WTC11 (cell line): ENCODE measurements around the gene DPEP2.

Source experiments
- NFATC4 ChIP-seq: fragments of 250-450 bp; sonication (Bioruptor Pico); IDR thresholded peaks from 2 replicates; pipeline ENCODE4 v1.9.0; 2021; ENCODE audit warnings: mild to moderate bottlenecking
- PRRX2 ChIP-seq: fragments of 250-450 bp; sonication (Bioruptor Pico); IDR thresholded peaks from 2 replicates; pipeline ENCODE4 v1.8.0; 2021; ENCODE audit warnings: mild to moderate bottlenecking
- TEAD4 ChIP-seq: sonication (generic); formaldehyde crosslinking; IDR thresholded peaks from 2 replicates; pipeline ENCODE4 v1.8.0; 2022; ENCODE audit warnings: mild to moderate bottlenecking, missing genetic modification reagents
- ZNF138 ChIP-seq: sonication (generic); formaldehyde crosslinking; conservative IDR thresholded peaks from 2 replicates; pipeline ENCODE4 v1.8.1; 2022; ENCODE audit warnings: mild to moderate bottlenecking, moderate library complexity, missing genetic modification reagents
- TF ChIP-seq, protein P1 (sequence below): fragments of 200-600 bp; IDR thresholded peaks from 2 replicates; pipeline ENCODE4 v1.8.0; 2022; ENCODE audit warnings: antibody characterized with exemption
- TF ChIP-seq, protein P2 (sequence below): sonication (generic); formaldehyde crosslinking; IDR thresholded peaks from 2 replicates; pipeline ENCODE4 v1.8.1; 2023; ENCODE audit warnings: mild to moderate bottlenecking, missing genetic modification reagents
- TF ChIP-seq, protein P3 (sequence below): sonication (generic); formaldehyde crosslinking; IDR thresholded peaks from 2 replicates; pipeline ENCODE4 v1.8.1; 2022; ENCODE audit warnings: mild to moderate bottlenecking, moderate library complexity, missing genetic modification reagents

DNA sequence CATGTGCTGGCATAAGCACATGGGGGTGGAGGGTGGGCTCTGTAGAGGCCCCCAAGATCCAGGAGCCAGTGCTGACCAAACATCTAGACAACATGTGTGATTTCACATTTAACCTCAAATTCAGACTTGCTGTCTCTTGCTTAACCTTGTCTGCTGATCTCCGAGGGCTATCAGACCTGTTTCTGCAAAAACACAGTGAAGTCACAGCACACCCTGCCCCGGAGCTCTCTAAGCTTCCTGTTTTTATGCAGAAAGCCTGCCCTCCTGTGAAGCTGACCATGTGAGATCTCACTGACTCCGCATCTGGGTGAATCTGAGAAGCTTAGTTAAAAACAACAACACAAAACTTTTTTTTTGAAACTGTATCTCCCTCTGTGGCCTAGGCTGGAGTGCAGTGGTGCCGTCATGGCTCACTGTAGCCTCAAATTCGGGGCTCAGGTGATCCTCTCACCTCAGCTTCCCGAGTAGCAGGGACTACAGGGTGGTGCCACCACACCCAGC lies 6.6 kb upstream of the DPEP2 start:
- TF ChIP-seq, protein P1, sequence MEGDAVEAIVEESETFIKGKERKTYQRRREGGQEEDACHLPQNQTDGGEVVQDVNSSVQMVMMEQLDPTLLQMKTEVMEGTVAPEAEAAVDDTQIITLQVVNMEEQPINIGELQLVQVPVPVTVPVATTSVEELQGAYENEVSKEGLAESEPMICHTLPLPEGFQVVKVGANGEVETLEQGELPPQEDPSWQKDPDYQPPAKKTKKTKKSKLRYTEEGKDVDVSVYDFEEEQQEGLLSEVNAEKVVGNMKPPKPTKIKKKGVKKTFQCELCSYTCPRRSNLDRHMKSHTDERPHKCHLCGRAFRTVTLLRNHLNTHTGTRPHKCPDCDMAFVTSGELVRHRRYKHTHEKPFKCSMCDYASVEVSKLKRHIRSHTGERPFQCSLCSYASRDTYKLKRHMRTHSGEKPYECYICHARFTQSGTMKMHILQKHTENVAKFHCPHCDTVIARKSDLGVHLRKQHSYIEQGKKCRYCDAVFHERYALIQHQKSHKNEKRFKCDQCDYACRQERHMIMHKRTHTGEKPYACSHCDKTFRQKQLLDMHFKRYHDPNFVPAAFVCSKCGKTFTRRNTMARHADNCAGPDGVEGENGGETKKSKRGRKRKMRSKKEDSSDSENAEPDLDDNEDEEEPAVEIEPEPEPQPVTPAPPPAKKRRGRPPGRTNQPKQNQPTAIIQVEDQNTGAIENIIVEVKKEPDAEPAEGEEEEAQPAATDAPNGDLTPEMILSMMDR: no peak
- TF ChIP-seq PRRX2 (no peak), ZNF138 (no peak), NFATC4 (CRISPR knock-in tag) (no peak), TEAD4 (CRISPR knock-in tag) (no peak)
- TF ChIP-seq, protein P2, sequence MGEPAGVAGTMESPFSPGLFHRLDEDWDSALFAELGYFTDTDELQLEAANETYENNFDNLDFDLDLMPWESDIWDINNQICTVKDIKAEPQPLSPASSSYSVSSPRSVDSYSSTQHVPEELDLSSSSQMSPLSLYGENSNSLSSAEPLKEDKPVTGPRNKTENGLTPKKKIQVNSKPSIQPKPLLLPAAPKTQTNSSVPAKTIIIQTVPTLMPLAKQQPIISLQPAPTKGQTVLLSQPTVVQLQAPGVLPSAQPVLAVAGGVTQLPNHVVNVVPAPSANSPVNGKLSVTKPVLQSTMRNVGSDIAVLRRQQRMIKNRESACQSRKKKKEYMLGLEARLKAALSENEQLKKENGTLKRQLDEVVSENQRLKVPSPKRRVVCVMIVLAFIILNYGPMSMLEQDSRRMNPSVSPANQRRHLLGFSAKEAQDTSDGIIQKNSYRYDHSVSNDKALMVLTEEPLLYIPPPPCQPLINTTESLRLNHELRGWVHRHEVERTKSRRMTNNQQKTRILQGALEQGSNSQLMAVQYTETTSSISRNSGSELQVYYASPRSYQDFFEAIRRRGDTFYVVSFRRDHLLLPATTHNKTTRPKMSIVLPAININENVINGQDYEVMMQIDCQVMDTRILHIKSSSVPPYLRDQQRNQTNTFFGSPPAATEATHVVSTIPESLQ: no peak
- TF ChIP-seq, protein P3, sequence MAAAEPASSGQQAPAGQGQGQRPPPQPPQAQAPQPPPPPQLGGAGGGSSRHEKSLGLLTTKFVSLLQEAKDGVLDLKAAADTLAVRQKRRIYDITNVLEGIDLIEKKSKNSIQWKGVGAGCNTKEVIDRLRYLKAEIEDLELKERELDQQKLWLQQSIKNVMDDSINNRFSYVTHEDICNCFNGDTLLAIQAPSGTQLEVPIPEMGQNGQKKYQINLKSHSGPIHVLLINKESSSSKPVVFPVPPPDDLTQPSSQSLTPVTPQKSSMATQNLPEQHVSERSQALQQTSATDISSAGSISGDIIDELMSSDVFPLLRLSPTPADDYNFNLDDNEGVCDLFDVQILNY (CRISPR knock-in tag): no peak
